GM21786 (cell line): ENCODE data around the gene BRD7.

Experiments
- ATAC-seq: cut with Tn5 transposase; IDR thresholded peaks from one replicate; pipeline ENCODE4 v1.9.1; 2021; ENCODE audit not compliant: unreplicated experiment

BRD7 gene

DNA sequence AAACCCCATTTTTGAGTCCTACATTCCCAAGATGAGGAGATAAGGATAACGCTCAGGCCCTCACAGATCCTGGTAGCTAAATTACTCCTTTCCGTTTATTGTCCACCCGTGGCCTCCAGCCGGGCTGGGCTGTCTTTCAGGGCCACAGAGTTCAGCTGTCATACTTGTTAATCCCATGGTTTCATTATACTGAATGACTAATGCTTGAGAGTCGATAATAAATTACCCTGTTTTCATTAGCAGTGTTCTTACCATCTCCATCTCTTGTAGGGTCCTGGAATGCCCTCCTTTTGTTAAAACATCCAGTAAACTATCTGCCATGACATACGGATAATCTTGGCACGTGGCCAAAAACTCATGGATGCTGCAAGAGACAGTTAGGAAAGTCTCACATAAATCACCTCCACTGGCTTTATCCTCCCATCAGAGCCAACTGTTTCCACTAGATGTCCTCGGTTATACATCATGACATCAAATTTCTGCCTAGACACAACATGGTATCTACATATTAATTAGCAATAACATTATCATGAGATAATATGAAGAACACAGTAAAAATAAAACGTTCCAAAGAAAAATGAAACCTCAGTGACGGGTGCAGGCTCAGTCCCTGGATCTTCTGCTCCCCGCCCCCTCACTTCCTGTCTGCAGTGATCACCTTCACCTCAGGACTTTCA lies 45.3 kb downstream of the BRD7 start:
- ATAC-seq, result no peak

DNA sequence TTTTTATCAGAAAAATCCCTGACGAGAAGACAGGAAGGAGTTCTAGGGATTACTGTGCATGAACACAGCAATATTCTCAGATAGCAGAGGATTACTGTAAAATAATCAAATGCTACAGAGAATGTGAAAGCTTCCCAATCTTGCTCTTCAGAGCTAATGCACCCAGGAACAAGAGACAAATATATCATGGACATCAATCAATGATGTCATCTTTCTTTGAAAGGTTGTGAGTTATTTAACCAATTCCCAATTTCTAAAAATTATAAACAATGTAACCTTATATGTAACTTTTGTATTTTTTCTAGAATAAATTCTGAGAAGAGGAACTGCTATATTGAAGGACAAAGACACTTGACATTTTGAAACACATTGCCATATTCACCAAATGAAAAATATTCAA lies 46.5 kb downstream of the BRD7 start:
- ATAC-seq, result no peak

DNA sequence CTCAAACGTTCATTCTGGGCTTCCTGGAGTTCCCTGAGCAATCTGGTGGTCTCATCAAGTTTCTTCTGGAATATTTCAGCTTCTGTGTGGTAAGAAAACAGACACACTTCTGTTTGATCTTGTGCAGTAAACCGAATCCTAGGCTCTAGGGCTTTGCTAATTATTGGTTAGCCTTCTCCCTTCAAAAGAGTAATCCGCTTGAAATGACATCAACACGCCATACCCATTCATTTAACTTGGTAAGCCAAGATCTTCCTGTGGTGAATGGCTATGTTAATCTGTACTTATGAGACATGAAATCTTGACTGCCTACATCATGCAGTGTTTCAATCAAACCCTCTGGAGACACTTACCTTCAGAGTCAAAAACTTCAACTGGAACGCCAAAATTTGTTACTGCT lies 48.5 kb downstream of the BRD7 start:
- ATAC-seq, result no peak

DNA sequence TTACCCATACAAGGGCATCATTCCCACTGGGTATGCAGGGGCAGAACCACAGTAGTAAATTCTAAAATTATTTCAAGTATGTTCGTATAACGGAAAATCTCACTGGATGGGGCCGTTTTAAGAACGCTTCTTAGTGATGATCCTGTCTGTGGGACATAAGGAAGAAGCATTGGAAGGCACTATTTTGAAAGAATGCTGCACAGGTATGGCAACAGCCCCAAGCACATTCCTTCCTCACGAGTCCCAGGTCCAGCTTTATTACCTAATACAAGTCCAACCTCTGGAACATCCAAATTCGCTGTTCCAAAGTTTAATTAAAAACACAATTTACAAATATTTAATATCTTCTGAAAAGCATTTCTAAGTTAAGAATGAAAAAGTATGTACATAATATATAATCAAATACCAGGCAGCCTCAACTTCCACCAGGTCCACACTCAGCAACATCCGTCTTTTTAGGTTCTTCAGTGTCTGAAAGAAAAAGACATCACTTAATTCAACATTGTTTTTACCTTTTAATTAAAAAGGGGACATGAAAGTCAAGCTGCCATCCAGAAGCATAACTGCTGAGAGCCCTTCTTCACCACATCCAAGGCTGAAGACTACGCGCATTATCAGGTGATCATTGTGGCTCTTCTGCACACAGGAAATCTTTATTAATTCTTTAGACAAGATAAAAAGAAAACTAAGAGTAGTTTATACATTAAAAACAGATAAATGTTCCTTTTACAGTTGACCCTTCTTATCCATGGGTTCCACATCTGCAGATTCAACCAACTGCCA lies 49.8 kb downstream of the BRD7 start:
- no peak for ATAC-seq

DNA sequence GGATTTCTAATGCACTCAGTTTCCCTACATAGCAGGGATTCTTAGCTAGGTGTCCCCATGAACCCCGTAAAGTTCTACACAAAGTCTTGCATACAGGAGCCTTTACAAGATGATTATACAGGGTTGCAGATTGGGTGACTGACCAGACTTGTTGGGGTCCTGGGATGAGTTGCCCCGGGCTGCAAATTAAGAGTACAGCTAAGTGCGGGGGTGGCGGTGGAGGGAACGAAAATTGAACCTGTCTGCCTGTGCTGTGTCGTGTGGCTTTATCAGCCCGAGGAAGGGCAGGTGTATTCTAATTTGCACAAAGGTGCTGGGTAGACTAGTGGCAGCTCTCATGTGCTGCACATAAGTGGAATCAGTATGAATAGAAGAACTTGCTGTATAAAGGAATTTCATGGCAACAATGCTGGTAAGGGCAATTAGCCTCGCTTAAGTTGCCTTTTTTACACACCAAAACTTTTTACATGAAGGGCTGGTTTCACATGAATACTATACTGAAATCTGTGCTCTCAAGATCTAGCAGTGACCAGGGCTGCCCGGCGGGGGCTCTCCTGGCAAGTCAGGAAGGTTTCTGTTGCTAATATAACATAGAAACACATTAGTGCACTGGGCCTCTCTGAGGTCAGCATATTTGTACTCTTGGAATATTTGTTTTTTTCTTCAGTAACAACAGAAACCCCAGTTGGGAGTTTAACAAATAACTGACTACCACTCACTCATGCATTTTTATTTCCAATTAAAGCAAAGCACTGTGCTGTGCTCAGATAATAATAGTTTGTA lies 51.7 kb downstream of the BRD7 start:
- no peak for ATAC-seq

DNA sequence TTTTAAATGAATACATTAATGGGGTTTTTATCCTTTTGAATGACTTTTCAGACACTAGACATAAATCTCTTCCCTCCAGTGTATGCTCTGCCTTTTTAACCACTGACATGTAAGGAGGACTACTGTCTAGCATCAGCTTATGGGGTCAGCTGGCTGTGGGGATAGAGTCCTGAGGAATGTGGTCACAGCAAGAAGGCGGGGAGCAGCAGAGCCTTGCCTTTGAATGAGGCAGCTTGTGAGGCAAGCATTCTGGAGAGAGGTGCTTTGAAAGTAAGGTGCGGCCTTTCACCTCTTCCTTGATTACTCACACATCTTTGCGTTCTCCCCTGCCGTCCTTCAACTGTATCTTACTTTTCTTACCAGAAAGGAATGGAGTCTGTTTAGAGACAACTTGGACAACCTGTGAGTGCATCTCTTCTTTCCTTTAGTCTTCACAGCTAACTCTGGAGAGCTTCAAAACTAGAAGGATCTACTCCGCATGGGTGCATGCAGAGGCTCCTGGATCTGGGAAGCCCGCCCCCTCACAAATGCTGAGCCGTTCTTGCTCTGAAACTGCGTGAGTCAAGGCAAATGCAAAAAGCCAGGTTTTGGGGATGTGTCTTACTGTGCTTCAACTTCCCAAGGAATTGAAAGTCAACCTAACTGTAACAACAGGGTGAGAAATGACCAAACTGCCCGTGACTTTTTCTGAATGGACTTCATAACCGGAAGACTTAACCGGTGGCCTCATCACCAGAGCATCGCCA lies 52.5 kb downstream of the BRD7 start:
- ATAC-seq, result no peak

DNA sequence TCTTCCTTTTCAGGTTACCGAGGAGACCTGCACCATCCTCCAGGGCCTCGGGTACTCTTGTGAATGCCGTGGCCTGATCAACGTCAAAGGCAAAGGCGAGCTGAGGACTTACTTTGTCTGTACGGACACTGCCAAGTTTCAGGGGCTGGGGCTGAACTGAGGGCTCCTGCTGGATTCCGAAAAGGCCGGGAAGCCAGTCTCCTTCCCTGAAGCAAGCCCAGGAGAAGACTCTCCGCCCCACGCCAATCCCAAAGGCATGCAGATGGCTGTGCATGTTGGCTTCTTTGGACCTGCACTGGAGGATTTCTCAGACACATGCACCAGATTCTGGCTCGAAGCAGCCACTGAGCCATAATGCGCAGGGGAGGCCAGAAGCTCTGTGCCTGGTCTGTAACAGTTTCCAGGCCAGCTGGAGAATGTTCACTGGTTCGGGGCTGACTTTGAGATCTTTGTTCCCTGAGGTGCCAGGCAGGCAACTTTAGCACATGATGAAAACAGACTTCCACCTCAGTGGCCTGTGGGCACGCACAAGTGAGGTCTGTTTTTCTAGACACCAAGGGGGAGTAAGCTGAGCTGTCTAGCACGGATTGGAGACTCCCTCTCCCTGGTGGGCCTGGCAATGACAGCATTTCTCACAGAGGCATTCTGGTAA lies 53.3 kb downstream of the BRD7 start:
- ATAC-seq, result no peak

DNA sequence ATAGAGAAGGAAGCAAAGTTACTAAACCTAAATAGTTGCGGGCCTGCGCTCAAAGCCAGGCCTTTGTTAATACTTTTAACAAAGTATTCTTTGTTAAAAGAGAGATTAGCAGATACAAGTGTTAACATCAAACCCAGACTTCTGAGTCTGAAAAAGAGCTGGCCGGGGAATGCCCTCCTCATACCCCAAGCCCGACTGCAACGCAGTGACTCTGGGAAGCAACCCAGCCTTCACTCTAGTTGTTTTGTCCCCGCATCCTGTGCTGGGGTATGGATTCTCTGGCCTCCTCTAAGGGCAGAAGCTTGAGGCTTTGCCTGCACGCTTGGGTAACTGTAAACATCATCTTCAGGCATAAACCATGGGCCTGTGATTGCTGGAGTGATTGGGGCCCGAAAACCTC lies 54.1 kb downstream of the BRD7 start:
- no peak for ATAC-seq

DNA sequence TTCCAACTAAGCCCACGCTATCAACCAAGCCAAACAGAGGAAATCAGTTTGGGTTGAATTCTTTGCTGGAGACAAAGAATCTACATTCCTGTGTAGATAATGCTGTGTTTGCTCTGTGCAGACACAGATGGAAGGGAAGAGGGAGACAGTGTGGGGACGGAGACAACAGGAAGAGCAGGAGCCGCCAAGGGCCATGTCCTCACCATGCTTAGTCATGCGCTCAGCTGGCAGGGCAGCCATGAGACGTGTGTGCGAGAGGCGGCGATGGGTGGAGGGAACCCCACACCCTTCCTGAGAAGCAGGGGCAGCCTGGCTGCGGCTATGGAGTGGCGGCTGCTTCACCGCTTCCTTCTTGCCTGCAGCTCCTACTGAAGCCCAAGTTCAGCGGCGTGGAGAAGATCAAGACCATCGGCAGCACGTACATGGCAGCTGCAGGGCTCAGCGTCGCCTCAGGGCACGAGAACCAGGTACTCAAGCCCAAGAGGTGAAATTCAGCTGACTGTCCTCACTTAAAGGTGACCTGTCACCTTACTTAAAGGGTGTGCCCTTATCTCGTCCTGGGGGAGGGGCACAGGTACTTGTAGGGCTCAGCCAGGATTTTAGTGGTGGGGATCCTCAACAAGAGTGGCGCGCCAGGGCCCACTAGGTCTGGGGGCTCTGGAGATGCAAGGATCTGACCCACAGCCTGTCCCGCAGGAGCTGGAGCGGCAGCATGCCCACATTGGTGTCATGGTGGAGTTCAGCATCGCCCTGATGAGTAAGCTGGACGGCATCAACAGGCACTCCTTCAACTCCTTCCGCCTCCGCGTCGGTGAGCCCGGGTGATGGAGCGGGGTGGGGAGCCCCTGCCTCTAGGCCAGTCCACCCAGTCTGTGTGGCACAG lies 55.0 kb downstream of the BRD7 start:
- no peak for ATAC-seq

DNA sequence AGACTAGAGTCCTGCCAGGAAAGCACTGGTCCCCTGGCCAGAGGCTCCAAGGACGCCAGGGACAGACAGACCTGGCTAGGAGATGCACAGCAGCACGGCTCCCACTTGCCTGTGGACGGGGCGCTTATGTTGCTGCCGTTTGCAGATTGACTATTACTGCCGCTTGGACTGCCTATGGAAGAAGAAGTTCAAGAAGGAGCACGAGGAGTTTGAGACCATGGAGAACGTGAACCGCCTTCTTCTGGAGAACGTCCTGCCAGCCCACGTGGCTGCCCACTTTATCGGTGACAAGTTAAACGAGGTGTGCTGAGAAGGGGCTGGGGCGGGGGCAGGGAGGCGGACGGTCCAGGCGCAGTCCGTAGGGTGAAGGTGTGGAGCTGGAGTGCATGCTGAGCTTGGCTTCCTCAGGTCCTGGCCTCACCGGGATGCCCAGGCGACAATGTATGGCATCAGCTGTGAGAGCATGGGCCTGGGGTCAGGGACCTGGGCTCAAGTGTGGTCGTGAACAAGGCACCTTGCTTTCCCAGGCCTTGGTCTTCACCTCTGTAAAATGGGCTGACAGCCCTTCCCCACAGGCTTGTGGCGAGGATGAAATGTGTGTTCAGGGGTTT lies 56.8 kb downstream of the BRD7 start:
- no peak for ATAC-seq

DNA sequence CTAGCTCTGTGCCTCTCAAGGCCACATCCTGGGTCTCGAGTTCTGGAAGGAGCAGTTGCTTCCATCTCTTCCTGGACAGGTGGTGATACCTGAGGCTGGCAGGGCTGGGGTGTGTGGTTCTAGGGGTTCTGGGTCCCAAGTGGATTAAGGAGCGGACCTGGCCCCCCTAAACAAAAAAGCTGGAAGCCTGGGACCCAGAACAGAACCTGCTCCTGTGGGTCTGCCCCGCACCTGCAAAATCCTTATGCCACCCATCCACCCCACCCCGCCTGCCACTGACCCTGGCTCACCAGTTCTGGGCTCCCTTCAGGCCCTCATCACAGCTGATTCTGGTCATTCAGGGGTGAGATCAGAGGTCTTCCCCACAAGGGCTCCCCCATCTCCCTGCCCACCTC lies 57.7 kb downstream of the BRD7 start:
- no peak for ATAC-seq

DNA sequence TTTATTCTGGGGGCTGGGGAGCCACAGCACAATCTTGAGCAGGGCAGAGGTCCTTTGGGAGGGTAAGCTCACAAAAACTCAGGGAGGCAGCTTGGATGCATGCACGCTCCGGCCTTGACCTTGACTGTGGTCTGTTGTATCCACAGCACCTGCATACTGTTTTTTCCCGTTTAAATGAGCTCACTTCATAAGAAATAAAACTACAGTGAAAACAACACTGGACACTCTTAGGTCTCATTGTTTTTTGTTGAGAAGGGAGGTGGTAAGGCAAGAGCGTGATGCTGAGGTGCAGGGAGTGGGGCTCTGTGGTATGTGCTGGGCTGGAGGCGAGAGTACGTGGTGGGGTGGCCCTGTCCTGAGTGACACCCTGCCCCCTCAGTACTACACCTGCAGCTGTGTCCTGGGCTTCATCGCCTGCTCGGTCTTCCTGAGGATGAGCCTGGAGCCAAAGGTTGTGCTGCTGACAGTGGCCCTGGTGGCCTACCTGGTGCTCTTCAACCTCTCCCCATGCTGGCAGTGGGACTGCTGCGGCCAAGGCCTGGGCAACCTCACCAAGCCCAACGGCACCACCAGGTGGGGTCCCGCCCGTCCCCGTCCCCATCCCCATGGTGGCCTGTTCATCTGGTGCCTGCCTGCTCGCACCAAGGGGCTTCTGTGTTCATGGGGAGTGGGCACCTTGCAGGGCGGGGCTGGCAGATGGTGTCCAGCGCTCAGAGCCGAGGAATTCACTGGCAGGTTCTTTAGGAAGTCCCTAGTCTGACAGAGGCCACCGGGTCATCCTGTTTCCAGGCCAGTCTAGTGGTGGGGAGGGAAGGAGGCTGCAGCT lies 58.3 kb downstream of the BRD7 start:
- ATAC-seq, result no peak

DNA sequence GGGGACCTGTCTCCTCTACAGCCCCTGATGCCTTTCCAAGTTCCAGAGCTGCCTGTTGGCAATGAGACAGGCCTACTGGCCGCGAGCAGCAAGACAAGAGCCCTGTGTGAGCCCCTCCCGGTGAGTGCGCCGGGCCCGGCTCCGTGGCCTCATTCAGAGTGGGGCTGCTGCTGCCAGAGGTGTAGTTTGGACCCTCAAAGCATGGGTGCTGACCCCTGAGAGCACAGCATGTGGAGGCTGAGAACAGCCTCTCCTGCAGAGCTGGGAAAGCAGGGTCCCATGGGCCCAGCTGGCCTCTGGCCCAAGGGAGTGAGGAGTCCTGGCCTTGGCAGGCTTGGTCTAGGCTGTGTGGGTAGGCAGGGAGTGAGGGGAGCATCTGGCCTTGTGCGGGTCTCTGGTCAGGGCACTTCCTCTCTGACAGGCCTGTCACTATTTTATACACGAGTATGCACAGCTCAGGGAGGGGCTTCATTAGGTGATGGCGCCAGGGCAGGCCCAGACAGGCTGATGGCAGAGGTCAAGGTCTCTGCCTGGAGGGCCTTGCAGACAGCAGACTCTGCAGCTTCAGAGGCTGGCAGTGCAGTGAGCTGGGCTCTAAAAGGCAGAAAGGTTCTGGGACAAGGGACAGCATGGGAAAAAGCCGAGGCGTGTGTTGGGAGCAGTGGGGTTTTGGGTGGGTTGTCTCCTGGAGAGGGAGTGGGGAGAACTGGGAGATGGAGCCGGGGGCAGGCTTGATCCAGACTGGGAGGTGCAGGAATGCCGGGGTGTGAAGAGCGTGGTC lies 59.1 kb downstream of the BRD7 start:
- no peak for ATAC-seq

DNA sequence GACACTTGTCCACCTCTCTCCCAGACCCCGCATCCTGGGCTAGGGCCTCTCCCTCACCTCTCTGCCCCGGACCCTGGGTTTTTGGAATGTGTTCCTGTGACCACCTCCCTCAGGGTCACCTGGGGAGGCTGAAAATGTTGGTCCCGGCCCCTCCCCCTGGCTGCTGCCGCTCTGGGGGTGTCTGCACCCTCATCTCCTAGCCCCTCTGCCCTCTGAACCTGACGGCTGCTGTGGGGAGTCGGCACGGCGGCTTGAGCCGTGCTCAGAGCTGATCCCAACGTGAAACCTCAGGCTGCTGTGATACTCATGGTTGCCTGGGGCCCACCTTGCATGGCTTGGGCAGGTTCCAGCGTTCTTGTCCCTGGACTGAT lies 59.6 kb downstream of the BRD7 start:
- no peak for ATAC-seq

DNA sequence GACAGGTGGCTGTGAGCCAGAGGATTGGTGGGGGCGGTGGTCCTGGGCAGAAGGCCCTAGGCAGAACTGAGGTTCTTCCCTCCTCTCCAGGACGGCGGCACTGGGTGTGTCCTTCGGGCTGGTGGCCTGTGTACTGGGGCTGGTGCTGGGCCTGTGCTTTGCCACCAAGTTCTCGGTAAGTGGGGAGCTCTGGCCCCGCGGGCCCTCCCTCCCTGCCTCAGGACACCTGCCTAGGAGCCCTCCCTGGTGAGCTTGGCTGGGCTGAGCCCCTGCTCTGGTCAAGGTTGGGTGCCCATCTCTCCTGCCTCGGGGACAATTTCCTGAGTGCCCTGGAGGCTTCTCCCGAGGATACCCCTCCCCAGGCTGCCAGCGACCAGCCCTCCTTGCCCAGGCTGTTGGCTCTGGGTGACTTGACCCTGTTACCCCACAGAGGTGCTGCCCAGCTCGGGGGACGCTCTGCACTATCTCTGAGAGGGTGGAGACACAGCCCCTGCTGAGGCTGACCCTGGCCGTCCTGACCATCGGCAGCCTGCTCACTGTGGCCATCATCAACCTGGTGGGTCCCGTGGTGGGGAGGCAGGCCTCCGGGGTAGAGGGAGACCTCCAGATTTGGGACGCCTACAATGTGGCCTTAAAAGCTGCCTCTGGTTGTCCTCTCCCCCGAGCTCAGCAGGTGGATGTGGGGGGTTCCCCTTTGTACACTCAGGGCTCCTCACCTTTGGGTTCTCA lies 60.4 kb downstream of the BRD7 start:
- ATAC-seq, result no peak

DNA sequence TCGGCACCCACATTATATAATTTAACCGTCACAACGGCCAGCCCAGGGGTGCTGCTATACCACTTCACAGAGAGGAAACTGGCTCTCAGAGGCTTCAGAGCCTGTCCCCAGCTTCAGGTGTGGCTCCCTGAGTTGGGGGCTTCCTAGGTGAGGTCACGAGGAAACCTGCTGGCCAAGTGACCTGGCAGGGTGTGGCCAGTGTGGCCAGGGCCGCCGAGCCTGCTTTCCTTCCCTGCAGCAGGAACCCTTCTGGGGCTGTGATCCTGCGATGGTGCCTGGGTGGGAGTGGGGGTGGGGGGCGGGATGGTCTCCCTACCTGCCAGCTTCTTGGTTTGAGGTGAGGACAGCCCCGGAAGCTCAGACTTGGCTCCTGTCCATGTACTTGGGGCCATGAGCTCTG lies 62.5 kb downstream of the BRD7 start:
- no peak for ATAC-seq

DNA sequence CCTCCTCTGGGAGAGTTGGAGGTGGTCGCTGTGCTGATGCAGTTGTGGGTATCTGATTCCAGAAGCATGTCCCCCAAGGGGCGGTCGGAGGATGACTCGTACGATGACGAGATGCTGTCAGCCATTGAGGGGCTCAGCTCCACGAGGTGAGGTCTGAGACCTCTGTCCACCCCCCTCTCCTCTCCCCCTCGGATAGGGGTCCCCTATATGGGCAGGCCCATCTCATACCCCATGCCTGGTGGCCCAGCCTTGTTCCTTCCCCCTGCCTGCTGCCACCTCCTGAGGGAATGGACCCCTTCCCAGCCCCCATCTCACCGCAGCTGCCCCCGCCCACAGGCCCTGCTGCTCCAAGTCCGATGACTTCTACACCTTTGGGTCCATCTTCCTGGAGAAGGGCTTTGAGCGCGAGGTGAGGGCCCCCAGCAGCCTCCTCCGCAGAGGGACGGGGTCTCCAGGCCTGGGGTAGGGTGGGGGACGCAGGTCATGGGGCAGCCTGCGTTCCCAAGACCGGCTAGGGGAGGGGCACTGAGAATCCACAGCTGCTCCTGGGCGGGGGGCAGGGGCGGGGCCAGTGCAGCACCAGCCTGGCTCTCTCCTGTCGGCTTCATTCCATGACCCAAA lies 63.2 kb downstream of the BRD7 start:
- no peak for ATAC-seq
